CD14-positive monocyte (primary cell): ENCODE measurements around the gene CHD6. TPM values are rescaled to one million over a fixed set of nuclear protein-coding genes. Genes with fewer than 3 reads are reported as not detected.

Source experiments
- DNase-seq, 3 donors: peaks; one replicate each; pipeline ENCODE4 v3.0.0-alpha.2; 2011 to 2022
- H2AFZ ChIP-seq: 2 replicates; pipeline ENCODE4 v1.6.0; 2012; ENCODE audit warnings: mild to moderate bottlenecking, low read depth, low read length, inconsistent platforms; ENCODE audit not compliant: insufficient read depth, poor library complexity, severe bottlenecking
- H3K27ac ChIP-seq, 2 donors: 1 replicate in 1 of 2; 2 replicates in 1 of 2; pipeline ENCODE4 v1.5.1; 2012 to 2013; ENCODE audit warnings: low read length in 2 of 2, control low read depth in 1 of 2, inconsistent platforms in 1 of 2, low read depth in 1 of 2, mild to moderate bottlenecking in 1 of 2
- H3K27me3 ChIP-seq, 2 donors: one replicate each; pipeline versions ENCODE4 v1.6.0 to v1.6.1; 2011 to 2013; ENCODE audit warnings: low read length in 2 of 2; ENCODE audit not compliant: control insufficient read depth in 2 of 2, insufficient read depth in 2 of 2
- H3K36me3 ChIP-seq, 2 donors: replicated peaks in 1 of 2; 1 replicate in 1 of 2; 2 replicates in 1 of 2; pipeline versions ENCODE4 v1.5.1 to v1.6.1; 2012 to 2013; ENCODE audit warnings: low read length in 2 of 2, control low read depth in 1 of 2, inconsistent platforms in 1 of 2, mild to moderate bottlenecking in 1 of 2; ENCODE audit not compliant: insufficient read depth in 2 of 2, control insufficient read depth in 1 of 2
- H3K4me1 ChIP-seq, 2 donors: 1 replicate in 1 of 2; 2 replicates in 1 of 2; pipeline versions ENCODE4 v1.5.1 to v1.6.1; 2012 to 2013; ENCODE audit warnings: low read length in 2 of 2, control low read depth in 1 of 2, inconsistent platforms in 1 of 2, mild to moderate bottlenecking in 1 of 2, moderate library complexity in 1 of 2; ENCODE audit not compliant: insufficient read depth in 2 of 2, control insufficient read depth in 1 of 2
- H3K4me2 ChIP-seq: replicated peaks from 2 replicates; pipeline ENCODE3; 2012; ENCODE audit warnings: low read length, moderate library complexity, mild to moderate bottlenecking; ENCODE audit not compliant: poor library complexity, severe bottlenecking; ENCODE audit errors: extremely low read depth
- H3K4me3 ChIP-seq, 3 experiments: fragments of 200-600 bp in 1 of 3; sonication (generic) in 1 of 3; replicated peaks in 1 of 3; 1 replicate in 2 of 3; 2 replicates in 1 of 3; pipeline ENCODE4 v1.5.1; 2011 to 2013; ENCODE audit warnings: low read length in 3 of 3, mild to moderate bottlenecking in 3 of 3, control low read depth in 2 of 3, low read depth in 2 of 3, inconsistent platforms in 1 of 3, moderate library complexity in 1 of 3
- H3K79me2 ChIP-seq: 2 replicates; pipeline ENCODE4 v1.6.0; 2012; ENCODE audit warnings: mild to moderate bottlenecking, control low read depth, inconsistent platforms, low read length, moderate library complexity; ENCODE audit not compliant: insufficient read depth
- H3K9ac ChIP-seq: 2 replicates; pipeline ENCODE4 v1.6.0; 2017; ENCODE audit warnings: low read length, mild to moderate bottlenecking; ENCODE audit not compliant: insufficient read depth, poor library complexity, severe bottlenecking
- H3K9me3 ChIP-seq, 2 donors: replicated peaks in 1 of 2; 1 replicate in 1 of 2; 2 replicates in 1 of 2; pipeline versions ENCODE4 v1.5.1 to v1.6.1; 2012 to 2013; ENCODE audit warnings: low read length in 2 of 2, control low read depth in 1 of 2; ENCODE audit not compliant: control insufficient read depth in 1 of 2, insufficient read depth in 1 of 2
- H4K20me1 ChIP-seq: 2 replicates; pipeline ENCODE4 v1.6.0; 2012; ENCODE audit warnings: mild to moderate bottlenecking, low read length, control low read depth, moderate library complexity; ENCODE audit not compliant: insufficient read depth
- H3K27ac Mint-ChIP-seq, 7 donors: one replicate each; pipeline ENCODE4 v1.8.0; 2020; ENCODE audit warnings: mild to moderate bottlenecking in 7 of 7, mixed read lengths in 7 of 7, moderate library complexity in 6 of 7, inconsistent platforms in 2 of 7
- H3K27me3 Mint-ChIP-seq, 3 donors: one replicate each; pipeline ENCODE4 v1.8.0; 2021 to 2022; ENCODE audit warnings: low read depth in 3 of 3, mild to moderate bottlenecking in 3 of 3, mixed read lengths in 3 of 3, moderate library complexity in 3 of 3, inconsistent platforms in 1 of 3
- H3K36me3 Mint-ChIP-seq, 2 donors: one replicate each; pipeline ENCODE4 v1.8.0; 2020; ENCODE audit warnings: mixed read lengths in 2 of 2, inconsistent platforms in 1 of 2, mild to moderate bottlenecking in 1 of 2
- H3K4me1 Mint-ChIP-seq: one replicate; pipeline ENCODE4 v1.8.0; 2020; ENCODE audit warnings: mild to moderate bottlenecking, mixed read lengths
- H3K4me3 Mint-ChIP-seq, 2 donors: one replicate each; pipeline ENCODE4 v1.8.0; 2020; ENCODE audit warnings: mild to moderate bottlenecking in 2 of 2, mixed read lengths in 2 of 2, moderate library complexity in 1 of 2
- H3K9me3 Mint-ChIP-seq, 7 donors: one replicate each; pipeline ENCODE4 v1.8.0; 2020 to 2022; ENCODE audit warnings: mixed read lengths in 7 of 7, mild to moderate bottlenecking in 6 of 7, moderate library complexity in 6 of 7, inconsistent platforms in 2 of 7
- CTCF ChIP-seq: fragments of 200-600 bp; IDR thresholded peaks from one replicate; pipeline ENCODE4 v1.8.0; 2022; ENCODE audit warnings: antibody characterized with exemption, mild to moderate bottlenecking
- WGBS: methylation state at CpG from one replicate; pipeline ENCODE4 v1.1.5; 2013; ENCODE audit warnings: missing lambda C conversion rate; ENCODE audit not compliant: insufficient coverage; 5-methylcytosine and 5-hydroxymethylcytosine counted together
- intact Hi-C, 2 donors: fragments of 100-400 bp; cut with micrococcal nuclease; formaldehyde crosslinking; loops; one replicate each; pipeline versions ENCODE4 v1.15.0 to v1.15.1; 2023
- polyA plus RNA-seq, 3 donors: library from polyadenylated mRNA; depleted of rRNA in 1 of 3; unstranded in 2 of 3; stranded (reverse) in 1 of 3; fragments of 300-500 nt in 2 of 3; fragments of >200 nt in 1 of 3; fragmentation: Illumina TruSeq in 2 of 3; gene quantifications; 1 replicate in 2 of 3; 2 replicates in 1 of 3; pipeline ENCODE4 v1.2.3, GENCODE V29; 2012 to 2021

CHD6 gene
- polyA plus RNA-seq, 3 donors: 12.9 to 19.6 (median 13.0) TPM

DNA sequence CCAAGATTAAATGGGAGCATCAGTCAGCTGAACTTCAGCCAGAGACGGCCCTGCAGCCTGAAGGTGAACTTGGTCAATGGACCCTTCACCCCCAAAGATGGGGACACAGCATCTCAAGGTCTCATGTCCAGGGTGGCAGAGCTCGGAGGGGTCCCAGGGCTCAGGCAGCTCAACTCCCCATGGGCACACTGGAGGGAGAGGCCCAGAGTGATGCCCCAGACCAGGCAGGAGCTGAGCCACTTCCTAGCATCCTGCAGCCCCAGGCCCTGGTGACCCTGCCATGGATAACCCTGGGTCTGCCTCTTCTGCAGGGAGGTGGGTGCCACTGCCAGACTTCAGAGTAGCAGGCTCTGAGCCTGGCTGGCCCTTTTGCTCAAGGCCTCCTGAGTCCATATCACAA, 224.1 kb downstream of the CHD6 start:
- Histone ChIP-seq H3K27ac (no peak overlapping the region), H3K27me3 (no peaks in the 10 kb centered on the region), H3K9ac (no peak overlapping the region), H3K4me2 (no peak overlapping the region), H3K4me3 (no peak overlapping the region), H3K36me3 (no peaks in the 10 kb centered on the region), H3K4me1 (no peaks in the 10 kb centered on the region), H3K79me2 (no peaks in the 10 kb centered on the region), H4K20me1 (no peaks in the 10 kb centered on the region), H3K9me3 (no peaks in the 10 kb centered on the region), H2AFZ (no peak overlapping the region)
- intact Hi-C loops: no loop called here
- TF ChIP-seq CTCF: no peak
- Mint-ChIP-seq H3K27ac (no peak overlapping the region), H3K4me3 (no peak overlapping the region), H3K9me3 (no peaks in the 10 kb centered on the region), H3K4me1 (peaks cover 2% of the 10 kb centered on the region), H3K27me3 (peaks cover 6 to 10% (median 6%) of the 10 kb centered on the region in 3 donors), H3K36me3 (no peaks in the 10 kb centered on the region)
- WGBS: 97% methylated on average over 2 of the region's 2 CpGs
- DNase-seq: no peak

GRCh38 chr20:41393705-41394066, 224.5 kb downstream of the CHD6 start:
- Histone ChIP-seq H3K9ac (no peak overlapping the region), H3K4me1 (no peaks in the 10 kb centered on the region), H4K20me1 (no peaks in the 10 kb centered on the region), H3K4me3 (no peak overlapping the region), H3K4me2 (no peak overlapping the region), H2AFZ (no peak overlapping the region), H3K9me3 (no peaks in the 10 kb centered on the region), H3K27me3 (no peaks in the 10 kb centered on the region), H3K36me3 (no peaks in the 10 kb centered on the region), H3K27ac (no peak overlapping the region), H3K79me2 (no peaks in the 10 kb centered on the region)
- intact Hi-C loops: no loop called here
- Mint-ChIP-seq H3K27me3 (peaks cover 6 to 10% (median 6%) of the 10 kb centered on the region in 3 donors), H3K9me3 (no peaks in the 10 kb centered on the region), H3K4me3 (no peak overlapping the region), H3K27ac (no peak overlapping the region), H3K36me3 (no peaks in the 10 kb centered on the region), H3K4me1 (peaks cover 2% of the 10 kb centered on the region)
- no peak for TF ChIP-seq CTCF
- WGBS: no CpG with 5 or more reads among the region's 3 CpGs
- DNase-seq: no peak
